ENCODE results near the gene LIN37. TPM values are rescaled to one million over a fixed set of nuclear protein-coding genes. Genes with fewer than 3 reads are reported as not detected.

Gene LIN37
- total and polyA plus RNA-seq, 2 of the 13 experiments (the other 11 are each of a cell fraction or from before 2014, with no cell fraction given): 6.3 to 8.7 TPM

GRCh38 chr19:35716801-35717664 is 31.3 kb upstream of the LIN37 start (continued):
- no peak for TF ChIP-seq BCLAF1 (IDR thresholded peaks at IDR 0.05)
- TF ChIP-seq HMG20A (CRISPR knock-in tag; IDR thresholded peaks at IDR 0.05; ENCODE audit: borderline replicate concordance): no peak
- no peak for TF ChIP-seq POLR2AphosphoS2 (IDR thresholded peaks at IDR 0.05; ENCODE audit: low read depth, low read length)
- TF ChIP-seq RXRB (CRISPR knock-in tag; IDR thresholded peaks at IDR 0.05; ENCODE audit: borderline replicate concordance): peak; percentile 31; the same call in 1 of the 2 replicates
- no peak for TF ChIP-seq KLF13 (CRISPR knock-in tag; IDR thresholded peaks at IDR 0.05)
- no peak for TF ChIP-seq CEBPG (CRISPR knock-in tag; IDR thresholded peaks at IDR 0.05)
- TF ChIP-seq ATF1 (CRISPR knock-in tag; IDR thresholded peaks at IDR 0.05): peak; percentile 79
- TF ChIP-seq NBN (conservative IDR thresholded peaks at IDR 0.05): no peak
- TF ChIP-seq SNRNP70 (IDR thresholded peaks at IDR 0.05; ENCODE audit: low read depth, low read length): no peak
- TF ChIP-seq MTA1 (CRISPR knock-in tag; IDR thresholded peaks at IDR 0.05; ENCODE audit: borderline replicate concordance): no peak; the same call in 1 of the 2 replicates
- TF ChIP-seq, protein P1, sequence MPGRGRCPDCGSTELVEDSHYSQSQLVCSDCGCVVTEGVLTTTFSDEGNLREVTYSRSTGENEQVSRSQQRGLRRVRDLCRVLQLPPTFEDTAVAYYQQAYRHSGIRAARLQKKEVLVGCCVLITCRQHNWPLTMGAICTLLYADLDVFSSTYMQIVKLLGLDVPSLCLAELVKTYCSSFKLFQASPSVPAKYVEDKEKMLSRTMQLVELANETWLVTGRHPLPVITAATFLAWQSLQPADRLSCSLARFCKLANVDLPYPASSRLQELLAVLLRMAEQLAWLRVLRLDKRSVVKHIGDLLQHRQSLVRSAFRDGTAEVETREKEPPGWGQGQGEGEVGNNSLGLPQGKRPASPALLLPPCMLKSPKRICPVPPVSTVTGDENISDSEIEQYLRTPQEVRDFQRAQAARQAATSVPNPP (CRISPR knock-in tag; IDR thresholded peaks at IDR 0.05): peak; percentile 58; the same call in 1 of the 2 replicates
- no peak for TF ChIP-seq CHD4 (IDR thresholded peaks at IDR 0.05; ENCODE audit: borderline replicate concordance, low read length)
- TF ChIP-seq ZC3H4 (CRISPR knock-in tag; IDR thresholded peaks at IDR 0.05; ENCODE audit: borderline replicate concordance): no peak
- TF ChIP-seq NFATC3 (CRISPR knock-in tag; IDR thresholded peaks at IDR 0.05): no peak
- no peak for TF ChIP-seq CBX1 (IDR thresholded peaks at IDR 0.05; ENCODE audit: low read depth)
- TF ChIP-seq ZNF225 (CRISPR knock-in tag; IDR thresholded peaks at IDR 0.05): 0 out of 2 replicates have a peak, but pooled peaks have one; percentile 45
- TF ChIP-seq SMARCE1 (IDR thresholded peaks at IDR 0.05; ENCODE audit: borderline replicate concordance): no peak
- peak; percentile 75 for TF ChIP-seq RBFOX2 (IDR thresholded peaks at IDR 0.05; ENCODE audit: low read depth, low read length)
- TF ChIP-seq TGIF2 (CRISPR knock-in tag; IDR thresholded peaks at IDR 0.05): no peak
- no peak for TF ChIP-seq EZH2 (conservative IDR thresholded peaks at IDR 0.05; ENCODE audit: low read depth, low read length)
- no peak; the same call in none of the 2 replicates for TF ChIP-seq HDAC2 (CRISPR knock-in tag; IDR thresholded peaks at IDR 0.05)
- TF ChIP-seq ZNF24 (IDR thresholded peaks at IDR 0.05): no peak
- no peak; the same call in 1 of the 2 replicates for TF ChIP-seq ARHGAP35 (CRISPR knock-in tag; IDR thresholded peaks at IDR 0.05; ENCODE audit: borderline replicate concordance)
- no peak for TF ChIP-seq ZNF207 (IDR thresholded peaks at IDR 0.05; ENCODE audit: borderline replicate concordance)
- TF ChIP-seq ZFY (CRISPR knock-in tag; IDR thresholded peaks at IDR 0.05): peak; percentile 88
- peak; percentile 8; the same call in 1 of the 2 replicates for TF ChIP-seq SAFB2 (CRISPR knock-in tag; IDR thresholded peaks at IDR 0.05; ENCODE audit: borderline replicate concordance, low read depth)
- peak; percentile 72; the same call in 1 of the 2 replicates for TF ChIP-seq ZNF564 (CRISPR knock-in tag; IDR thresholded peaks at IDR 0.05)
- TF ChIP-seq DR1 (CRISPR knock-in tag; IDR thresholded peaks at IDR 0.05): no peak; the same call in 1 of the 2 replicates
- no peak; the same call in 1 of the 2 replicates for TF ChIP-seq MYNN (CRISPR knock-in tag; IDR thresholded peaks at IDR 0.05; ENCODE audit: low read depth)
